SK-N-SH (cell line): ENCODE measurements around the gene LRRC15. TPM values are rescaled to one million over a fixed set of nuclear protein-coding genes. Genes with fewer than 3 reads are reported as not detected.

Experiments
- CTCF ChIA-PET: fragments of 300-600, 350-600 bp; formaldehyde crosslinking; extraction: SDS; loops from one replicate; lab custom pipeline; 2021; lab: Yijun Ruan, JAX
- POLR2A ChIA-PET: fragments of 350-600 bp; sonication (Branson Sonifier 250); formaldehyde crosslinking; extraction: SDS; loops from one replicate; lab custom pipeline; 2020; ENCODE audit warnings: antibody characterized with exemption, inconsistent platforms; lab: Yijun Ruan, JAX
- DNase-seq: peaks from one replicate; pipeline ENCODE4 v3.0.0; 2012
- H2AFZ ChIP-seq: fragments of 200-600 bp; sonication (generic); 2 replicates; pipeline ENCODE4 v1.8.1; 2016; ENCODE audit warnings: antibody characterized with exemption, mild to moderate bottlenecking, low read depth
- H3F3A ChIP-seq: fragments of 200-600 bp; sonication (generic); replicated peaks from 2 replicates; pipeline ENCODE3; 2016; ENCODE audit warnings: antibody characterized with exemption, mild to moderate bottlenecking; ENCODE audit not compliant: insufficient read depth
- H3K27ac ChIP-seq, 2 experiments: fragments of 200-500 bp in 1 of 2; fragments of 200-600 bp in 1 of 2; sonication (Bioruptor generic) in 1 of 2; sonication (generic), shearing (Covaris generic) in 1 of 2; 2 replicates each; pipeline versions ENCODE4 v1.5.1 to v1.6.1; 2014 to 2016; ENCODE audit warnings: low read depth in 2 of 2, inconsistent platforms in 1 of 2, low read length in 1 of 2, mild to moderate bottlenecking in 1 of 2, mixed read lengths in 1 of 2
- H3K27me3 ChIP-seq: fragments of 200-600 bp; sonication (generic), shearing (Covaris generic); 2 replicates; pipeline ENCODE4 v1.6.1; 2016; ENCODE audit warnings: mixed run types; ENCODE audit not compliant: insufficient read depth
- H3K36me3 ChIP-seq, 2 experiments: fragments of 200-500 bp in 1 of 2; fragments of 200-600 bp in 1 of 2; sonication (Bioruptor generic) in 1 of 2; sonication (generic) in 1 of 2; replicated peaks in 1 of 2; 2 replicates each; pipeline versions ENCODE3 to v1.5.1; 2014 to 2016; ENCODE audit warnings: low read length in 1 of 2, mild to moderate bottlenecking in 1 of 2; ENCODE audit not compliant: insufficient read depth in 2 of 2, control insufficient read depth in 1 of 2
- H3K4me1 ChIP-seq, 2 experiments: fragments of 200-500 bp in 1 of 2; fragments of 200-600 bp in 1 of 2; sonication (Bioruptor generic) in 1 of 2; sonication (generic), shearing (Covaris generic) in 1 of 2; 2 replicates each; pipeline versions ENCODE4 v1.5.1 to v1.6.1; 2014 to 2016; ENCODE audit warnings: low read depth in 1 of 2, low read length in 1 of 2, mixed run types in 1 of 2; ENCODE audit not compliant: insufficient read depth in 2 of 2, control insufficient read depth in 1 of 2
- H3K4me2 ChIP-seq: fragments of 200-600 bp; sonication (generic), shearing (Covaris generic); 2 replicates; pipeline ENCODE4 v1.6.1; 2017; ENCODE audit warnings: mixed run types
- H3K4me3 ChIP-seq, 2 experiments: fragments of 200-500 bp in 1 of 2; fragments of 200-600 bp in 1 of 2; sonication (Bioruptor generic) in 1 of 2; sonication (generic), shearing (Covaris generic) in 1 of 2; 2 replicates each; pipeline versions ENCODE4 v1.5.1 to v1.8.1; 2014 to 2016; ENCODE audit warnings: low read depth in 2 of 2, inconsistent platforms in 1 of 2, low read length in 1 of 2, mild to moderate bottlenecking in 1 of 2, mixed read lengths in 1 of 2, moderate library complexity in 1 of 2
- H3K79me2 ChIP-seq: fragments of 200-600 bp; sonication (generic); 2 replicates; pipeline ENCODE4 v1.8.1; 2017; ENCODE audit warnings: mild to moderate bottlenecking; ENCODE audit not compliant: insufficient read depth
- H3K9ac ChIP-seq: fragments of 200-600 bp; sonication (generic); 2 replicates; pipeline ENCODE4 v1.6.1; 2017; ENCODE audit warnings: mixed run types
- H3K9me2 ChIP-seq: fragments of 200-600 bp; sonication (generic); 2 replicates; pipeline ENCODE4 v1.6.1; 2017; ENCODE audit warnings: mixed run types
- H3K9me3 ChIP-seq: fragments of 200-600 bp; sonication (generic); 2 replicates; pipeline ENCODE4 v1.6.1; 2017; ENCODE audit warnings: mixed run types, mild to moderate bottlenecking, moderate library complexity
- H4K20me1 ChIP-seq: fragments of 200-600 bp; sonication (generic); 2 replicates; pipeline ENCODE4 v1.6.1; 2017; ENCODE audit warnings: mild to moderate bottlenecking, mixed run types; ENCODE audit not compliant: insufficient read depth
- CHD2 ChIP-seq: fragments of 150-350 bp; IDR thresholded peaks from 2 replicates; pipeline ENCODE4 v1.6.1; 2018; ENCODE audit warnings: low read length; ENCODE audit not compliant: partially characterized antibody
- EP300 ChIP-seq, 2 experiments: IDR thresholded peaks; 2 replicates each; pipeline versions ENCODE4 v1.4.0 to v1.6.1; 2012; ENCODE audit warnings: borderline replicate concordance in 1 of 2, low read depth in 1 of 2, low read length in 1 of 2
- EZH2phosphoT487 ChIP-seq: fragments of 200-600 bp; sonication (generic); IDR thresholded peaks from 2 replicates; pipeline ENCODE4 v1.6.1; 2017; ENCODE audit warnings: low read depth, mixed run types, mild to moderate bottlenecking, antibody characterized with exemption, moderate library complexity, borderline replicate concordance
- FOXJ3 ChIP-seq: sonication (generic); formaldehyde crosslinking; IDR thresholded peaks from 2 replicates; pipeline ENCODE4 v1.5.1; 2020; ENCODE audit warnings: mild to moderate bottlenecking, missing genetic modification reagents
- GATA2 ChIP-seq: sonication (generic); formaldehyde crosslinking; IDR thresholded peaks from 2 replicates; pipeline ENCODE4 v1.5.0; 2020; ENCODE audit warnings: mild to moderate bottlenecking, missing genetic modification reagents
- JUND ChIP-seq: IDR thresholded peaks from 2 replicates; pipeline ENCODE4 v1.4.0; 2012
- MXI1 ChIP-seq: IDR thresholded peaks from 2 replicates; pipeline ENCODE4 v1.6.1; 2012; ENCODE audit warnings: mild to moderate bottlenecking, low read depth, low read length, improper control_type of control experiment
- NRF1 ChIP-seq: IDR thresholded peaks from 2 replicates; pipeline ENCODE4 v1.6.1; 2012; ENCODE audit warnings: low read depth, mild to moderate bottlenecking, low read length
- PBX3 ChIP-seq: IDR thresholded peaks from 2 replicates; pipeline ENCODE4; 2012
- POLR2AphosphoS5 ChIP-seq: IDR thresholded peaks from 2 replicates; pipeline ENCODE4 v1.6.1; 2012; ENCODE audit warnings: low read depth, low read length
- RAD21 ChIP-seq: IDR thresholded peaks from 2 replicates; pipeline ENCODE4 v1.6.1; 2012; ENCODE audit warnings: mild to moderate bottlenecking, low read length
- RCOR1 ChIP-seq: fragments of 150-350 bp; IDR thresholded peaks from 2 replicates; pipeline ENCODE4 v1.6.1; 2017; ENCODE audit warnings: antibody characterized with exemption, low read length
- SIN3A ChIP-seq: IDR thresholded peaks from 2 replicates; pipeline ENCODE4 v1.6.1; 2012; ENCODE audit warnings: low read depth, mild to moderate bottlenecking, low read length, moderate library complexity, borderline replicate concordance
- SMC3 ChIP-seq: IDR thresholded peaks from 2 replicates; pipeline ENCODE4 v1.6.1; 2012; ENCODE audit warnings: low read depth, low read length, improper control_type of control experiment
- TAF1 ChIP-seq: IDR thresholded peaks from 2 replicates; pipeline ENCODE4 v1.6.1; 2012; ENCODE audit warnings: low read depth, mild to moderate bottlenecking, low read length, moderate library complexity, borderline replicate concordance
- TEAD4 ChIP-seq: IDR thresholded peaks from 2 replicates; pipeline ENCODE4 v1.4.0; 2012; ENCODE audit warnings: mild to moderate bottlenecking, borderline replicate concordance; ENCODE audit not compliant: insufficient read depth
- USF1 ChIP-seq: IDR thresholded peaks from 2 replicates; pipeline ENCODE4 v1.4.0; 2012; ENCODE audit warnings: low read depth, borderline replicate concordance
- YY1 ChIP-seq: IDR thresholded peaks from 2 replicates; pipeline ENCODE4 v1.4.0; 2012; ENCODE audit warnings: low read depth, mild to moderate bottlenecking
- WGBS: methylation state at CpG from one replicate; pipeline ENCODE4 v1.1.6; 2017; ENCODE audit warnings: low lambda C conversion rate; 5-methylcytosine and 5-hydroxymethylcytosine counted together
- polyA plus RNA-seq, 3 experiments: library from polyadenylated mRNA; depleted of rRNA; stranded (reverse); fragments of >200 nt; gene quantifications; 2 replicates each; pipeline ENCODE4 v1.2.3, GENCODE V29; 2012
- TF ChIP-seq, protein P1 (sequence below): IDR thresholded peaks from 2 replicates; pipeline ENCODE4 v1.4.0; 2012; ENCODE audit warnings: low read depth
- TF ChIP-seq, protein P2 (sequence below): fragments of 200-600 bp; sonication (generic); IDR thresholded peaks from 2 replicates; pipeline ENCODE4 v1.6.1; 2017; ENCODE audit warnings: antibody characterized with exemption, mild to moderate bottlenecking, moderate library complexity
- TF ChIP-seq, protein P3 (sequence below): fragments of 150-350 bp; IDR thresholded peaks from 2 replicates; pipeline ENCODE4 v1.6.1; 2016; ENCODE audit warnings: mild to moderate bottlenecking, low read depth, low read length

The LRRC15 gene
- polyA plus RNA-seq, 1 of the 3 experiments (the other 2 are of a cell fraction) = 0.02 TPM

DNA sequence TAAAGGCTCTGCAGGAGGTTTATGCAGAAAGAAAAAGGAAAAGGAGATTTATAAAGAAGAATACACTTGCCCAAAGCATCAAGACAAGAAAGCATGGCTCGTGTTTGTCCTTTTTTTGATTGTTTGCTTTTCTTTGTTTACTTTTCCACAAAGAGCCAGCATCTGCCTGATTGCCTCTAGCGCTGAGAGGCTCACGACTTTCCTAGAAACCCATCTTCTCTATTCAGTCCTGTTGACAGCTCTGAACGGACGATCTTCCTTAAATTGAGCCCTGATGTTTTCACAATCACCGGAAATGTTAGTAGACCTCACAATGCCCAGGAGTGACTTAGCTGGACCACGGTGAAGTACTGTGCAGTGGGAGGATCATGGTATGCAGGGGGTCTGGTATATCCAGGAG is 17.1 kb upstream of the LRRC15 start:
- no peaks in the 10 kb centered on the region for H3K36me3 ChIP-seq
- no peaks in the 10 kb centered on the region for H3K79me2 ChIP-seq
- H3K4me1 ChIP-seq = peaks cover 0 to 1% of the 10 kb centered on the region in 2 experiments; a peak in 1 of 4 replicates
- no peak for DNase-seq
- no peak overlapping the region for H3K4me3 ChIP-seq
- H3K9me2 ChIP-seq = no peaks in the 10 kb centered on the region
- WGBS = 70% methylated on average over 7 of the region's 7 CpGs
- H3K27ac ChIP-seq = no peak overlapping the region
- POLR2A ChIA-PET = no interaction called here
- TF ChIP-seq, protein P1, sequence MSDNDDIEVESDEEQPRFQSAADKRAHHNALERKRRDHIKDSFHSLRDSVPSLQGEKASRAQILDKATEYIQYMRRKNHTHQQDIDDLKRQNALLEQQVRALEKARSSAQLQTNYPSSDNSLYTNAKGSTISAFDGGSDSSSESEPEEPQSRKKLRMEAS = no peak
- TF ChIP-seq EP300 (IDR thresholded peaks at IDR 0.05; ENCODE audit: borderline replicate concordance in 1 of 2, low read depth in 1 of 2, low read length in 1 of 2) = no peak
- TF ChIP-seq POLR2AphosphoS5 = no peak
- TF ChIP-seq USF1 = no peak
- TF ChIP-seq, protein P2, sequence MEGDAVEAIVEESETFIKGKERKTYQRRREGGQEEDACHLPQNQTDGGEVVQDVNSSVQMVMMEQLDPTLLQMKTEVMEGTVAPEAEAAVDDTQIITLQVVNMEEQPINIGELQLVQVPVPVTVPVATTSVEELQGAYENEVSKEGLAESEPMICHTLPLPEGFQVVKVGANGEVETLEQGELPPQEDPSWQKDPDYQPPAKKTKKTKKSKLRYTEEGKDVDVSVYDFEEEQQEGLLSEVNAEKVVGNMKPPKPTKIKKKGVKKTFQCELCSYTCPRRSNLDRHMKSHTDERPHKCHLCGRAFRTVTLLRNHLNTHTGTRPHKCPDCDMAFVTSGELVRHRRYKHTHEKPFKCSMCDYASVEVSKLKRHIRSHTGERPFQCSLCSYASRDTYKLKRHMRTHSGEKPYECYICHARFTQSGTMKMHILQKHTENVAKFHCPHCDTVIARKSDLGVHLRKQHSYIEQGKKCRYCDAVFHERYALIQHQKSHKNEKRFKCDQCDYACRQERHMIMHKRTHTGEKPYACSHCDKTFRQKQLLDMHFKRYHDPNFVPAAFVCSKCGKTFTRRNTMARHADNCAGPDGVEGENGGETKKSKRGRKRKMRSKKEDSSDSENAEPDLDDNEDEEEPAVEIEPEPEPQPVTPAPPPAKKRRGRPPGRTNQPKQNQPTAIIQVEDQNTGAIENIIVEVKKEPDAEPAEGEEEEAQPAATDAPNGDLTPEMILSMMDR = no peak
- no peak for TF ChIP-seq SMC3
- no peak for TF ChIP-seq PBX3
- TF ChIP-seq GATA2 (CRISPR knock-in tag) = no peak
- TF ChIP-seq NRF1 = no peak
- H3K4me2 ChIP-seq = no peak overlapping the region
- H3K9me3 ChIP-seq = no peaks in the 10 kb centered on the region; the same call in 1 of the 2 replicates
- no peaks in the 10 kb centered on the region for H3K27me3 ChIP-seq
- H3K9ac ChIP-seq = no peak overlapping the region
- CTCF ChIA-PET = interaction anchor here (0.9 to 2.0 kb wide), 5 partner anchors 10 to 53 kb away, joined by 3 to 7 read pairs (median 4); no protein-coding TSS in a partner anchor
- no peaks in the 10 kb centered on the region for H3F3A ChIP-seq
- no peak overlapping the region for H2AFZ ChIP-seq
- no peaks in the 10 kb centered on the region for H4K20me1 ChIP-seq

DNA sequence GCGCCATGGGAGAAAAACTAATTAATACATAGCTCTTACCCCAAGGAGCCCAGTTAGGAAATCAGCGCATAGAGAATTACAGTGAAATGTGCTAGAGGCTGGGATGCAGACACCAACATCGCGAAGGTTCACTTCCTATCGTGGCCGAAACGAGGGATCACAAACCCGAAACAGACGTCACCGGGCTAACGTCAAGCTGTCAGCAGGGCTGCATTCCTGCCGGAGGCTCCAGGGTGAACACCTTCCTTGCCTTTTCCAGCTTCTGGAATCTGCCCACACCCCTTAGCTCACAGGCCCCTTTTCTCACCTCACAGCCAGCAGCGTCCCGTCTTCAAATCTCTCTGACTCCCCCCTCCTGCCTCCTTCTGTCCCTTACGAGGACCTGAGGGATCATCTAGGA is 16.5 kb upstream of the LRRC15 start:
- H3K27ac ChIP-seq = no peak overlapping the region
- no peak for DNase-seq
- H3K36me3 ChIP-seq = no peaks in the 10 kb centered on the region
- ChIA-PET POLR2A (no interaction called here), CTCF (interaction anchor here (1.0 to 2.0 kb wide), 5 partner anchors 11 to 52 kb away, joined by 3 to 7 read pairs (median 4); no protein-coding TSS in a partner anchor)
- H3K4me1 ChIP-seq = peaks cover 0 to 4% of the 10 kb centered on the region in 2 experiments; a peak in 1 of 4 replicates
- no peak overlapping the region for H2AFZ ChIP-seq
- no peaks in the 10 kb centered on the region for H3K27me3 ChIP-seq
- WGBS = 88% methylated on average over 15 of the region's 15 CpGs
- H3K9me2 ChIP-seq = no peaks in the 10 kb centered on the region
- no peaks in the 10 kb centered on the region for H3F3A ChIP-seq
- no peaks in the 10 kb centered on the region; the same call in 1 of the 2 replicates for H3K9me3 ChIP-seq
- no peak overlapping the region for H3K9ac ChIP-seq
- no peak overlapping the region for H3K4me3 ChIP-seq
- H3K4me2 ChIP-seq = no peak overlapping the region
- H4K20me1 ChIP-seq = no peaks in the 10 kb centered on the region
- H3K79me2 ChIP-seq = no peaks in the 10 kb centered on the region
- TF ChIP-seq EZH2phosphoT487 = no peak
- TF ChIP-seq SIN3A = no peak
- TF ChIP-seq EP300 (IDR thresholded peaks at IDR 0.05; ENCODE audit: borderline replicate concordance in 1 of 2, low read depth in 1 of 2, low read length in 1 of 2) = no peak
- TF ChIP-seq PBX3 = no peak
- no peak for TF ChIP-seq YY1
- TF ChIP-seq NRF1 = no peak
- TF ChIP-seq, protein P3, sequence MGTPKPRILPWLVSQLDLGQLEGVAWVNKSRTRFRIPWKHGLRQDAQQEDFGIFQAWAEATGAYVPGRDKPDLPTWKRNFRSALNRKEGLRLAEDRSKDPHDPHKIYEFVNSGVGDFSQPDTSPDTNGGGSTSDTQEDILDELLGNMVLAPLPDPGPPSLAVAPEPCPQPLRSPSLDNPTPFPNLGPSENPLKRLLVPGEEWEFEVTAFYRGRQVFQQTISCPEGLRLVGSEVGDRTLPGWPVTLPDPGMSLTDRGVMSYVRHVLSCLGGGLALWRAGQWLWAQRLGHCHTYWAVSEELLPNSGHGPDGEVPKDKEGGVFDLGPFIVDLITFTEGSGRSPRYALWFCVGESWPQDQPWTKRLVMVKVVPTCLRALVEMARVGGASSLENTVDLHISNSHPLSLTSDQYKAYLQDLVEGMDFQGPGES = no peak
- no peak for TF ChIP-seq RAD21
- no peak for TF ChIP-seq RCOR1
- no peak for TF ChIP-seq MXI1
- TF ChIP-seq CHD2 = no peak
- no peak for TF ChIP-seq POLR2AphosphoS5
- TF ChIP-seq TEAD4 = no peak
- no peak for TF ChIP-seq FOXJ3 (CRISPR knock-in tag)
- no peak for TF ChIP-seq JUND
- TF ChIP-seq TAF1 = no peak
